GM12865 (cell line): ENCODE data around the gene ZDHHC24.

Experiments
- DNase-seq: peaks from one replicate; pipeline ENCODE4 v3.0.0; 2010; ENCODE audit warnings: low read depth
- H3K4me3 ChIP-seq: 2 replicates; pipeline ENCODE4 v1.5.1; 2011; ENCODE audit warnings: mild to moderate bottlenecking, low read depth, low read length, control low read depth
- TF ChIP-seq, protein P1 (sequence below): IDR thresholded peaks from 2 replicates; pipeline ENCODE4 v1.5.1; 2011; ENCODE audit warnings: low read length, control low read depth, low read depth, inconsistent platforms; ENCODE audit not compliant: insufficient read depth; ENCODE audit errors: missing control alignments

Gene ZDHHC24

DNA sequence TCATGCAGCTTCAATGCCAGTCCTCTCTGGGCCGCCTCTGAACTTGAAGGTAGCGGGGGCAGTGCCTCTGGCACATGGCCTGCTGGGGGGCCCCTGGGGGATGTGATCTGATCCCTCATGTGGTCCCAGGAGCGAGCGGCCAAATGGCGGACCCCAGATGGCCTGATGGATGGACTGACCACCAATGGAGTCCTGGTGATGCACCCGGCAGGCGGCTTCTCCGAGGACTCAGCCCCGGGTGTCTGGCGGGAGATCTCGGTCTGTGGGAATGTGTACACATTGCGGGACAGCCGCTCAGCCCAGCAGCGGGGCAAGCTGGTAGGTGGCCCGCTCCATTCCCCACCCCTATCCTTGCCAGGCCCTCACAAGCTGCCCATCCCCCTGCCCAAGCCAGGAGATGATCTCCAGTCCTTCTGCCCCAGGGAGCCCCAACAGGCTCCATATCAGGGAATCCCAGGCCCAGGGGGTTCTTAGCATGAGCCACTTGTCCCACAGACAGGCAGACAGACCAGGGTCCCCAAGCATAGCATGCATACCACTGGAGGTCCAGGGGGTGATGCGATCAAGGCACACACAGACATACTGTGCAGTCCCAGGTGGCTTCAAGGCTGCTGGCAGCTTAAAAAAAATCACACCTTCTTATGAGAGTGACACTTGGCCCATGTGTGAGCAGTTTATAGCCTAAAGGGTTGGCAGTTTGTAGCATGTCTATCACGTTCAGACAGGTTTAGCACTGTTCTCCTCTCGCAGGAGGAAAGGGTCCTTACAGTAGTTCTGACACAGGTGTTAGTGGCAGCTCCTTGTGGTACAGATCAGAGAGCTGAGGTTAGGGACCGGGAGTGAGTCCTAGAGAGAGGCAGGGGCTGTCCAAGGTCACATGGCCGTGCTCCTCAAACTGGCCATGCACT lies 72.0 kb downstream of the ZDHHC24 start:
- TF ChIP-seq, protein P1, sequence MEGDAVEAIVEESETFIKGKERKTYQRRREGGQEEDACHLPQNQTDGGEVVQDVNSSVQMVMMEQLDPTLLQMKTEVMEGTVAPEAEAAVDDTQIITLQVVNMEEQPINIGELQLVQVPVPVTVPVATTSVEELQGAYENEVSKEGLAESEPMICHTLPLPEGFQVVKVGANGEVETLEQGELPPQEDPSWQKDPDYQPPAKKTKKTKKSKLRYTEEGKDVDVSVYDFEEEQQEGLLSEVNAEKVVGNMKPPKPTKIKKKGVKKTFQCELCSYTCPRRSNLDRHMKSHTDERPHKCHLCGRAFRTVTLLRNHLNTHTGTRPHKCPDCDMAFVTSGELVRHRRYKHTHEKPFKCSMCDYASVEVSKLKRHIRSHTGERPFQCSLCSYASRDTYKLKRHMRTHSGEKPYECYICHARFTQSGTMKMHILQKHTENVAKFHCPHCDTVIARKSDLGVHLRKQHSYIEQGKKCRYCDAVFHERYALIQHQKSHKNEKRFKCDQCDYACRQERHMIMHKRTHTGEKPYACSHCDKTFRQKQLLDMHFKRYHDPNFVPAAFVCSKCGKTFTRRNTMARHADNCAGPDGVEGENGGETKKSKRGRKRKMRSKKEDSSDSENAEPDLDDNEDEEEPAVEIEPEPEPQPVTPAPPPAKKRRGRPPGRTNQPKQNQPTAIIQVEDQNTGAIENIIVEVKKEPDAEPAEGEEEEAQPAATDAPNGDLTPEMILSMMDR: no peak
- DNase-seq: no peak
- no peak overlapping the region for H3K4me3 ChIP-seq

DNA sequence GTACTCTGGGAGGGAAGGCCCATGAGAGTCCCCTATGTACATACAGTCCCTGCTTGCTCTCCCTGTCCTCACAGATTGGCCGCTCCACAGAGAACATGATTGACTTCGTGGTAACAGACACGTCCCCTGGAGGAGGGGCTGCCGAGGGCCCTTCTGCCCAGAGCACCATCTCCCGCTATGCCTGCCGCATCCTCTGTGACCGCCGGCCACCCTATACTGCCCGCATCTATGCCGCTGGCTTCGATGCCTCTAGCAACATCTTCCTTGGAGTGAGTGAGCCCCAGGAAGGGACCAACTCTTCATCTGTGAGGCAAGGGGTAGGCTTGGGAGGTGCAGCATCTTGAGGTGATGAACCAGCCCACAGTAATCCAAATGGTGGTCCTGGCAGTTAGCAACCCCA lies 72.7 kb downstream of the ZDHHC24 start:
- DNase-seq: no peak
- TF ChIP-seq, protein P1: no peak
- no peak overlapping the region for H3K4me3 ChIP-seq

DNA sequence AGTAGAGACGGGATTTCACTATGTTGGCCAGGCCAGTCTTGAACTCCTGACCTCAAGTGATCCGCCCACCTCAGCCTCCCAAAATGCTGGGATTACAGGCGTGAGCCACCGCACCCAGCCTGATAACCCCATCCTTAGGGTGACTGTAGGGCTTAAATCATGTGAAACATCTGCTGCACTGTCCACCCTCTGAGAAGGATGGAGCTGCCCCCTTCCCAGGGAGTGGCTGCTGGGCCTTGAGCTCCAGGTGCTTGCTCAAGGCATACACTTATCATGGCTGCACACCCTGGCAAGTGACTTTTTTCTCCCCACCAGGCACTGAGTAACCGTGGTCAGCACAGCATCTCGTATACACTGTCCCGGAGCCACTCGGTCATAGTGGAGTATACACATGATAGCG lies 73.8 kb downstream of the ZDHHC24 start:
- TF ChIP-seq, protein P1: no peak
- H3K4me3 ChIP-seq: no peak overlapping the region
- DNase-seq: no peak

DNA sequence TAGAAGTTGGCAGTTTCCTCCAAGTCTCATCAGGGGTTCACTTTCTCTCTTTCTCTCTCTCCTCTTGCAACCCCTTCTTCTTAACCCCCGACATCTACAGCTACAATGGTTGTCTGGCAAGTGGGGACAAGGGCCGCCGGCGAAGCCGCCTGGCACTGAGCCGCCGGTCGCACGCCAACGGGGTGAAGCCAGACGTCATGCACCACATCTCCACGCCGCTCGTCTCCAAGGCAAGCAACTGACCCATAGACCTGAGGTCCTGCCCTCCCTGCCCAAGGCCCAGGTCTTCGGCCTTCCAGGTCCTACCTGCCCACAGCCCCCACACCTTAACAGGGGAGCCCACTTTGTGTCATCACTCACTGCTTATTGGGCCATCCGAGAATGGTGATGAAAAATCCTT lies 74.7 kb downstream of the ZDHHC24 start:
- no peak for DNase-seq
- TF ChIP-seq, protein P1: no peak
- no peak overlapping the region for H3K4me3 ChIP-seq
